Heart right ventricle (tissue), 16 donors: ENCODE measurements around the gene NAA15. TPM values are rescaled to one million over a fixed set of nuclear protein-coding genes. Genes with fewer than 3 reads are reported as not detected.

ENCODE experiments used
- ATAC-seq, 8 donors: fragments of 200-7000 bp; cut with Tn5 transposase; one replicate each; pipeline ENCODE4 v1.9.1; 2020; ENCODE audit warnings: mild to moderate bottlenecking in 8 of 8, moderate library complexity in 8 of 8, moderate number of reproducible peaks in 1 of 8
- DNase-seq, 2 donors: peaks; one replicate each; pipeline ENCODE4 v3.0.0-alpha.2; 2020
- H3K27ac ChIP-seq, 10 donors: fragments of 200-600 bp; sonication (generic) in 2 of 10; one replicate each; pipeline versions ENCODE4 v1.5.0 to v1.8.0; 2020 to 2022; ENCODE audit warnings: mild to moderate bottlenecking in 3 of 10
- H3K27me3 ChIP-seq, 7 donors: fragments of 200-600 bp; one replicate each; pipeline ENCODE4 v1.8.0; 2021 to 2022; ENCODE audit warnings: mild to moderate bottlenecking in 2 of 7
- H3K36me3 ChIP-seq, 9 donors: fragments of 200-600 bp; sonication (generic) in 1 of 9; one replicate each; pipeline versions ENCODE4 v1.5.0 to v1.8.0; 2020 to 2022; ENCODE audit warnings: mild to moderate bottlenecking in 2 of 9
- H3K4me1 ChIP-seq, 9 donors: fragments of 200-600 bp; sonication (generic) in 1 of 9; one replicate each; pipeline versions ENCODE4 v1.5.0 to v1.8.0; 2020 to 2022; ENCODE audit warnings: mild to moderate bottlenecking in 4 of 9
- H3K4me3 ChIP-seq, 10 donors: fragments of 200-600 bp; sonication (generic) in 2 of 10; one replicate each; pipeline versions ENCODE4 v1.5.0 to v1.8.0; 2020 to 2022; ENCODE audit warnings: mild to moderate bottlenecking in 7 of 10, moderate library complexity in 2 of 10
- H3K9me3 ChIP-seq, 11 donors: fragments of 200-600 bp in 10 of 11; sonication (generic) in 2 of 11; one replicate each; pipeline versions ENCODE4 v1.5.0 to v1.8.0; 2013 to 2022; ENCODE audit warnings: mild to moderate bottlenecking in 2 of 11, control low read depth in 1 of 11, moderate library complexity in 1 of 11
- CTCF ChIP-seq, 9 donors: fragments of 200-600 bp; sonication (generic) in 2 of 9; IDR thresholded peaks; one replicate each; pipeline versions ENCODE4 v1.5.0 to v1.8.0; 2021 to 2022; ENCODE audit warnings: antibody characterized with exemption in 9 of 9, mild to moderate bottlenecking in 5 of 9, moderate library complexity in 1 of 9
- WGBS, 2 donors: extraction: QIAGEN DNeasy Blood & Tissue Kit; methylation state at CpG; one replicate each; pipeline ENCODE4 v1.1.7; 2013; ENCODE audit warnings: inconsistent platforms in 1 of 2; 5-methylcytosine and 5-hydroxymethylcytosine counted together
- intact Hi-C, 10 donors: fragments of 100-400 bp; cut with DNase I; formaldehyde crosslinking; loops; one replicate each; pipeline versions ENCODE4 v1.11.1 to v1.14.2; 2022
- polyA plus RNA-seq, 2 donors: library from polyadenylated mRNA; stranded (reverse); fragments of 200-250 nt; gene quantifications; one replicate each; pipeline ENCODE4 v1.2.3, GENCODE V29; 2013
- total RNA-seq, 10 donors: library from RNA; stranded (reverse); fragmentation: NEBNext Ultra II Directional in 3 of 10; extraction: Animal tissue kit (Norgen Biotek cat#: 25700) in 3 of 10; gene quantifications; one replicate each; pipeline versions ENCODE4 v1.2.1 to v1.2.4, GENCODE V29; 2021 to 2023
- donor health status: Arrhythmogenic right ventricular cardiomyopathy.
- donor health status: ischemic (EF 13 %, LVEDD 7.1; RV severe dilation, severe dysfunction).
- donor health status: healthy with polysubstance abuse.
- donor health status: DM: no; HTN: yes; CAD: no.
- donor health status: DM: no; HTN: no; CAD: no.
- donor health status: ischemic (EF 25% LVEDD 6.9; RV normal size, moderate dysfunction).
- donor health status: ischemic (EF 25% LVEDD 5.7; RV mildly dilated, moderate dysfunction).
- donor health status: healthy.
- donor health status: DM: yes; HTN: yes; CAD: no.
- donor health status: Ischemic cardiomyopathy.
- donor health status: ischemic (EF 35%, LVEDD 5.7; RV mildly dilated, moderate dysfunction).
- donor health status: nonischemic (EF 11% LVEDD 7.7; RV severe dilation, severe dysfunction).
- donor health status: DM: yes; HTN: yes; CAD: no.
- donor health status: PGD.
- donor health status: ischemic (EF 29% LVEDD 5.4; RV normal size, mild dysfunction).
- donor health status: nonischemic (EF 23%, LVEDD 6.1; RV moderate dilation, normal function).

The NAA15 gene
- total and polyA plus RNA-seq, 12 donors = 8.2 to 45.4 (median 33.4) TPM

- Histone ChIP-seq H3K4me3 (no peak overlapping the region), H3K27me3 (no peaks in the 10 kb centered on the region), H3K4me1 (no peaks in the 10 kb centered on the region), H3K27ac (no peak overlapping the region), H3K36me3 (peaks cover 0 to 98% (median 28%) of the 10 kb centered on the region in 9 donors), H3K9me3 (no peaks in the 10 kb centered on the region)
- intact Hi-C loops = no loop called here
- DNase-seq (no peak), ATAC-seq (no peak)
- WGBS, 2 donors = 98 to 99% methylated on average over 1 of the region's 1 CpG
- no peak for TF ChIP-seq CTCF (IDR thresholded peaks at IDR 0.05)
These were observed 60.0 kb downstream of the NAA15 start for GRCh38 chr4:139361301-139361700.

GRCh38 chr4:139367421-139368090 lies 66.3 kb downstream of the NAA15 start:
- intact Hi-C loops = no loop called here
- H3K27ac ChIP-seq = peak overlapping the region in 1 of 10 donors; percentile 2
- H3K4me1 ChIP-seq = peaks cover 0 to 8% (median 0%) of the 10 kb centered on the region in 9 donors
- no peak for ATAC-seq
- no peaks in the 10 kb centered on the region for H3K27me3 ChIP-seq
- no peaks in the 10 kb centered on the region for H3K9me3 ChIP-seq
- H3K4me3 ChIP-seq = no peak overlapping the region
- H3K36me3 ChIP-seq = peaks cover 0 to 98% (median 13%) of the 10 kb centered on the region in 9 donors
- no peak for DNase-seq
- 87 to 92% methylated on average over 1 of the region's 1 CpG for WGBS, 2 donors
- TF ChIP-seq CTCF (IDR thresholded peaks at IDR 0.05) = no peak

- intact Hi-C loops = no loop called here
- no peaks in the 10 kb centered on the region for H3K9me3 ChIP-seq
- no peak for TF ChIP-seq CTCF (IDR thresholded peaks at IDR 0.05)
- H3K27me3 ChIP-seq = no peaks in the 10 kb centered on the region
- no peak overlapping the region for H3K4me3 ChIP-seq
- ATAC-seq (no peak), DNase-seq (no peak)
- no peak overlapping the region for H3K27ac ChIP-seq
- H3K36me3 ChIP-seq = peaks cover 0 to 98% (median 25%) of the 10 kb centered on the region in 9 donors
- 85 to 90% methylated on average over 1 of the region's 1 CpG for WGBS, 2 donors
- peaks cover 0 to 8% (median 0%) of the 10 kb centered on the region in 9 donors for H3K4me1 ChIP-seq
These were observed 67.7 kb downstream of the NAA15 start for GRCh38 chr4:139368998-139369397.

GRCh38 chr4:139374251-139374650 lies 72.9 kb downstream of the NAA15 start:
- Histone ChIP-seq H3K27me3 (no peaks in the 10 kb centered on the region), H3K4me3 (no peak overlapping the region), H3K36me3 (peaks cover 0 to 96% (median 34%) of the 10 kb centered on the region in 9 donors), H3K27ac (no peak overlapping the region), H3K9me3 (no peaks in the 10 kb centered on the region), H3K4me1 (no peaks in the 10 kb centered on the region)
- TF ChIP-seq CTCF (IDR thresholded peaks at IDR 0.05) = no peak
- no peak for DNase-seq
- no peak for ATAC-seq
- 90 to 100% methylated on average over 1 of the region's 1 CpG for WGBS, 2 donors
- intact Hi-C loops = no loop called here
